ENCODE results near the gene OR8U1. TPM values are rescaled to one million over a fixed set of nuclear protein-coding genes. Genes with fewer than 3 reads are reported as not detected.
"Not testable (repeated sequence)": the region's sequence is repeated elsewhere in the genome, so short reads cannot be mapped to it uniquely, and the experiment has no call there.

Gene OR8U1
- total RNA-seq, 1 experiment from 2014 or later, result not detected

DNA sequence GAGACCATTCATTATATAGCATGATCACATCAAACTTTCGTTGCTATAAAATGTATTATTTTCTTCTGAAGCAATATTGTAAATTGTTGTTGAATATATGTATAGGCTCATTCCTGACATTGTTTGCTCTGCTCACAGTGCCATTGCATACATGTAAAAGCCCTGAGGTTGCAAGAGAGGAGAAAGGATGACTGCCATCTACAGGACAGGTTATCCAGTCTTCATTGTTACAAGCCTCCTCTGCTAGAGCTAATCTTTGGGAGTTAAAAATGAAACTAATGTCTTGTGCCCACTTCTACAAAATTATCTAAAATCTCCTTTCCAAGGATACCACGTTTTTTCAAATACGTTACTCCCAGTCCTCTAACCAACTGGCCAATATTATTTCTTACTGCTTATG, 20.6 kb downstream of the OR8U1 start:
- Histone ChIP-seq H3K36me3 (ENCODE audit: insufficient read depth, low read length) (no peaks in the 10 kb centered on the region), H3K79me2 (ENCODE audit: low read length) (no peaks in the 10 kb centered on the region), H3K4me3 (ENCODE audit: low read length) (no peak overlapping the region), H3K9me3 (ENCODE audit: low read length) (no peaks in the 10 kb centered on the region; the same call in 1 of the 2 replicates), H3K4me1 (ENCODE audit: low read length) (no peaks in the 10 kb centered on the region), H3K27ac (ENCODE audit: low read length) (no peak overlapping the region), H3K27me3 (ENCODE audit: low read length) (no peaks in the 10 kb centered on the region), H3K4me2 (ENCODE audit: low read depth, low read length, poor library complexity, severe bottlenecking) (no peak overlapping the region), H3K9me2 (replicated peaks; ENCODE audit: insufficient read depth, low read length) (no peaks in the 10 kb centered on the region), H2AFZ (ENCODE audit: low read length) (no peak overlapping the region), H4K20me1 (ENCODE audit: insufficient read depth, low read depth, low read length) (no peaks in the 10 kb centered on the region), H3K9ac (ENCODE audit: low read length) (no peak overlapping the region)
- DNase-seq, result no peak

DNA sequence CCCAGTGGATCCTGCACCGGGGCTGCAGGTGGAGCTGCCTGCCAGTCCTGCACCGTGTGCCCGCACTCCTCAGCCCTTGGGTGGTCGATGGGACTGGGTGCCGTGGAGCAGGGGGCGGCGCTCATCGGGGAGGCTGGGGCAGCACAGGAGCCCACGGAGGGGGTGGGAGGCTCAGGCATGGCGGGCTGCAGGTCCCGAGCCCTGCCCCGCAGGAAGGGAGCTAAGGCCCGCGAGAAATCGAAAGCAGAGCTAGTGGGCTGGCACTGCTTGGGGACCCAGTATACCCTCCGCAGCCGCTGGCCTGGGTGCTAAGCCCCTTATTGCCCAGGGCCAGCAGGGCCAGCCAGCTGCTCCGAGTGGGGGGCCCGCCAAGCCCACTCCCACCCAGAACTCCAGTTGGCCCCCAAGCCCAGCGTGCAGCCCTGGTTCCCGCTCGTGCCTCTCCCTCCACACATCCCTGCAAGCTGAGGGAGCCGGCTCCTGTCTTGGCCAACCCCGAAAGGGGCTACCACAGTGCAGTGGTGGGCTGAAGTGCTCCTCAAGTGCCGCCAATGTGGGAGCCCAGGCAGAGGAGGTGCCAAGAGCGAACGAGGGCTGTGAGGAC, 26.5 kb downstream of the OR8U1 start:
- H3K79me2 ChIP-seq (ENCODE audit: low read length); H3K4me3 ChIP-seq (ENCODE audit: low read length); H3K36me3 ChIP-seq (ENCODE audit: insufficient read depth, low read length); H3K9me2 ChIP-seq (replicated peaks; ENCODE audit: insufficient read depth, low read length); H3K27me3 ChIP-seq (ENCODE audit: low read length); H2AFZ ChIP-seq (ENCODE audit: low read length); H4K20me1 ChIP-seq (ENCODE audit: insufficient read depth, low read depth, low read length); H3K4me2 ChIP-seq (ENCODE audit: low read depth, low read length, poor library complexity, severe bottlenecking); DNase-seq; H3K9me3 ChIP-seq (ENCODE audit: low read length); H3K4me1 ChIP-seq (ENCODE audit: low read length); H3K27ac ChIP-seq (ENCODE audit: low read length); H3K9ac ChIP-seq (ENCODE audit: low read length): not testable (repeated sequence)

DNA sequence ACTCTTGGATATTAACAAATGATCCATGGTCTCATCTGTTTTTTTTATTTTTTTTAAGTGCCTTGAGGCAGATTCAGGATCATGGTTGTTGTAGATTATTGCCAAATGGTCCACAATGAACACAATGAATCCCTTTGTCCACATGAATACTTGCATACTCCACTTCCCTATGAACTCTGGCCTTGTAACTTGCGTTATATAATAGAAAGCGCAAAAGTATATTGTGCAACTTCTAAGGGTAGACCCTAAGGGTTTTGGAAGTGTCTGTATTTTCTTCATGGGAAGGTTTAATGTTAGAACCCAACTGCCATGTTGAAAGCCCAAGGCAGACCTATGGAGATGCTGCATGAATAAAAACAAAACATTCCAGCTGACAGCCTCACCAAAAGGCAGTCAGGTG, 29.0 kb downstream of the OR8U1 start:
- no peaks in the 10 kb centered on the region for H3K4me1 ChIP-seq (ENCODE audit: low read length)
- H3K9me2 ChIP-seq (replicated peaks; ENCODE audit: insufficient read depth, low read length), result no peaks in the 10 kb centered on the region
- peaks cover 11% of the 10 kb centered on the region for H3K9me3 ChIP-seq (ENCODE audit: low read length)
- H3K4me3 ChIP-seq (ENCODE audit: low read length), result no peak overlapping the region
- no peak overlapping the region for H3K9ac ChIP-seq (ENCODE audit: low read length)
- no peak overlapping the region for H3K4me2 ChIP-seq (ENCODE audit: low read depth, low read length, poor library complexity, severe bottlenecking)
- H3K36me3 ChIP-seq (ENCODE audit: insufficient read depth, low read length), result no peaks in the 10 kb centered on the region
- H3K27me3 ChIP-seq (ENCODE audit: low read length), result no peaks in the 10 kb centered on the region
- H2AFZ ChIP-seq (ENCODE audit: low read length), result no peak overlapping the region
- no peaks in the 10 kb centered on the region for H4K20me1 ChIP-seq (ENCODE audit: insufficient read depth, low read depth, low read length)
- no peaks in the 10 kb centered on the region for H3K79me2 ChIP-seq (ENCODE audit: low read length)
- no peak for DNase-seq
- H3K27ac ChIP-seq (ENCODE audit: low read length), result no peak overlapping the region

DNA sequence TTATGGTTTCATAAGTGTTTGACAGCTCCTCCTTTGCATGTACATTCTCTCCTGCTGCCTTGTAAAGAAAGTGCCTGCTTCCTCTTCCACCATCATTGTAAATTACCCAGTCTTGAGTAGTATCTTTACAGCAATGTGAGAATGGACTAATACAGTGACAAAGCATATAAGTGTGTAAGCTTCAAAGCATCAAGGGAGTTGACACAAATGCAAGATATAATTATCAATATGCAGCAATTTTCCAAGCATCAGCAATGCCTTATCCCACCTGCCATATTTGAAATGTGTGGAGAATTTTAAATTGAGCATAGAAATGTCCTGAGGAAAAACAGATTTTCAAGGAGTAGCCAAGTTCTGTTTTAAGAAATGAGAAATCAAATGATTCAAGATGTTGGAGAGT, 35.4 kb downstream of the OR8U1 start:
- Histone ChIP-seq H2AFZ (ENCODE audit: low read length) (no peak overlapping the region), H3K9me3 (ENCODE audit: low read length) (peaks cover 9% of the 10 kb centered on the region), H3K9ac (ENCODE audit: low read length) (no peak overlapping the region), H3K4me1 (ENCODE audit: low read length) (no peaks in the 10 kb centered on the region), H3K79me2 (ENCODE audit: low read length) (no peaks in the 10 kb centered on the region), H3K27ac (ENCODE audit: low read length) (no peak overlapping the region), H3K27me3 (ENCODE audit: low read length) (no peaks in the 10 kb centered on the region), H3K9me2 (replicated peaks; ENCODE audit: insufficient read depth, low read length) (no peaks in the 10 kb centered on the region), H4K20me1 (ENCODE audit: insufficient read depth, low read depth, low read length) (no peaks in the 10 kb centered on the region), H3K4me3 (ENCODE audit: low read length) (no peak overlapping the region), H3K36me3 (ENCODE audit: insufficient read depth, low read length) (no peaks in the 10 kb centered on the region), H3K4me2 (ENCODE audit: low read depth, low read length, poor library complexity, severe bottlenecking) (no peak overlapping the region)
- no peak for DNase-seq

DNA sequence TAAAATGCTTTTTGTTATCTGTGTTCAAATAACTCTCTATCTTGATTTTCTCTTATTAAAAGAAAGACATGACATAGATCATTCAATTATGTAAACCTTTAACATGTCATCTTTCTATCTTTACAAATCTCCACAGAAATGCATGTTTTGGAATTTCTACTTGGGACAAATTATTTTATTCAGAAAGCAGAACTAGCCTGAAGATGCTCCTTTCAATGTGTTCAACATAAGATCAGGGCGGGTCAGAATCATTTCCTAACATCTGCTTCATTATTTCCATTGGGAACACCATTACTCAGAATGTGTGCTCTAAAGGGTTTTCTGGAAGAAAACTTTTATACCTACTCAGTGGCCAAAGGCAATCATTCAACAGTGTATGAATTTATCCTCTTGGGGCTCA, 37.0 kb downstream of the OR8U1 start, which contains the start of gene OR5AL1:
Gene OR5AL1 (plus strand): TSS at position 301 of the 400 bp plus-strand sequence.
- Histone ChIP-seq H3K79me2 (ENCODE audit: low read length) (no peaks in the 10 kb centered on the region), H3K9me2 (replicated peaks; ENCODE audit: insufficient read depth, low read length) (no peaks in the 10 kb centered on the region), H3K9ac (ENCODE audit: low read length) (no peak within 1 kb of the TSS), H3K27me3 (ENCODE audit: low read length) (no peaks in the 10 kb centered on the region), H3K27ac (ENCODE audit: low read length) (no peak within 1 kb of the TSS), H3K9me3 (ENCODE audit: low read length) (peaks cover 7% of the 10 kb centered on the region), H3K4me2 (ENCODE audit: low read depth, low read length, poor library complexity, severe bottlenecking) (no peak within 1 kb of the TSS), H2AFZ (ENCODE audit: low read length) (no peak within 1 kb of the TSS), H4K20me1 (ENCODE audit: insufficient read depth, low read depth, low read length) (no peaks in the 10 kb centered on the region), H3K4me3 (ENCODE audit: low read length) (no peak within 1 kb of the TSS), H3K36me3 (ENCODE audit: insufficient read depth, low read length) (no peaks in the 10 kb centered on the region), H3K4me1 (ENCODE audit: low read length) (no peaks in the 10 kb centered on the region)
- no peak for DNase-seq

Other genes starting within 250 kb of the OR8U1 start
- gene OR8J3, start 235.4 kb upstream of the OR8U1 start, total RNA-seq (2014; rRNA removed; shearing (Covaris generic); ENCODE audit: low replicate concordance), result not detected in 2 replicates
- not detected in 2 replicates for gene OR8K5, start 215.3 kb upstream of the OR8U1 start, total RNA-seq (2014; rRNA removed; shearing (Covaris generic); ENCODE audit: low replicate concordance)
- not detected in 2 replicates for gene OR5J2, start 199.0 kb upstream of the OR8U1 start, total RNA-seq (2014; rRNA removed; shearing (Covaris generic); ENCODE audit: low replicate concordance)
- gene OR5T2, start 141.4 kb upstream of the OR8U1 start, total RNA-seq (2014; rRNA removed; shearing (Covaris generic); ENCODE audit: low replicate concordance), result not detected in 2 replicates
- gene OR5T3, start 123.4 kb upstream of the OR8U1 start, total RNA-seq (2014; rRNA removed; shearing (Covaris generic); ENCODE audit: low replicate concordance), result not detected in 2 replicates
- not detected in 2 replicates for gene OR5T1, start 101.5 kb upstream of the OR8U1 start, total RNA-seq (2014; rRNA removed; shearing (Covaris generic); ENCODE audit: low replicate concordance)
- gene OR8H1, start 83.4 kb upstream of the OR8U1 start, total RNA-seq (2014; rRNA removed; shearing (Covaris generic); ENCODE audit: low replicate concordance), result not detected in 2 replicates
- gene OR8K3, start 60.5 kb upstream of the OR8U1 start, total RNA-seq (2014; rRNA removed; shearing (Covaris generic); ENCODE audit: low replicate concordance), result not detected in 2 replicates
- not detected in 2 replicates for gene OR8K1, start 29.6 kb upstream of the OR8U1 start, total RNA-seq (2014; rRNA removed; shearing (Covaris generic); ENCODE audit: low replicate concordance)
- gene OR8J1, start 21.3 kb upstream of the OR8U1 start, total RNA-seq (2014; rRNA removed; shearing (Covaris generic); ENCODE audit: low replicate concordance), result not detected in 2 replicates
- gene OR5AL1, start 37.1 kb downstream of the OR8U1 start, total RNA-seq (2014; rRNA removed; shearing (Covaris generic); ENCODE audit: low replicate concordance), result not detected in 2 replicates
- not detected in 2 replicates for gene OR5M3, start 97.7 kb downstream of the OR8U1 start, total RNA-seq (2014; rRNA removed; shearing (Covaris generic); ENCODE audit: low replicate concordance)
- not detected in 2 replicates for gene OR5M8, start 115.7 kb downstream of the OR8U1 start, total RNA-seq (2014; rRNA removed; shearing (Covaris generic); ENCODE audit: low replicate concordance)
- gene OR5M11, start 167.6 kb downstream of the OR8U1 start, total RNA-seq (2014; rRNA removed; shearing (Covaris generic); ENCODE audit: low replicate concordance), result not detected in 2 replicates
- not detected in 2 replicates for gene OR5M10, start 202.1 kb downstream of the OR8U1 start, total RNA-seq (2014; rRNA removed; shearing (Covaris generic); ENCODE audit: low replicate concordance)
- gene OR5M1, start 239.2 kb downstream of the OR8U1 start, total RNA-seq (2014; rRNA removed; shearing (Covaris generic); ENCODE audit: low replicate concordance), result not detected in 2 replicates